ENCODE measurements around the gene SLC19A1. TPM values are rescaled to one million over a fixed set of nuclear protein-coding genes. Genes with fewer than 3 reads are reported as not detected.

SLC19A1 gene
- total RNA-seq, 1 donor from 2014 or later = 4.5 TPM

GRCh38 chr21:45538381-45539045, 3.7 kb downstream of the SLC19A1 start:
- no peak overlapping the region for H3K4me3 ChIP-seq (ENCODE audit: low read depth, low read length)
- DNase-seq (ENCODE audit: low read depth) (no peak), FAIRE-seq (no peak)

GRCh38 chr21:45537746-45538291, 4.4 kb downstream of the SLC19A1 start:
- TF ChIP-seq, protein P1, sequence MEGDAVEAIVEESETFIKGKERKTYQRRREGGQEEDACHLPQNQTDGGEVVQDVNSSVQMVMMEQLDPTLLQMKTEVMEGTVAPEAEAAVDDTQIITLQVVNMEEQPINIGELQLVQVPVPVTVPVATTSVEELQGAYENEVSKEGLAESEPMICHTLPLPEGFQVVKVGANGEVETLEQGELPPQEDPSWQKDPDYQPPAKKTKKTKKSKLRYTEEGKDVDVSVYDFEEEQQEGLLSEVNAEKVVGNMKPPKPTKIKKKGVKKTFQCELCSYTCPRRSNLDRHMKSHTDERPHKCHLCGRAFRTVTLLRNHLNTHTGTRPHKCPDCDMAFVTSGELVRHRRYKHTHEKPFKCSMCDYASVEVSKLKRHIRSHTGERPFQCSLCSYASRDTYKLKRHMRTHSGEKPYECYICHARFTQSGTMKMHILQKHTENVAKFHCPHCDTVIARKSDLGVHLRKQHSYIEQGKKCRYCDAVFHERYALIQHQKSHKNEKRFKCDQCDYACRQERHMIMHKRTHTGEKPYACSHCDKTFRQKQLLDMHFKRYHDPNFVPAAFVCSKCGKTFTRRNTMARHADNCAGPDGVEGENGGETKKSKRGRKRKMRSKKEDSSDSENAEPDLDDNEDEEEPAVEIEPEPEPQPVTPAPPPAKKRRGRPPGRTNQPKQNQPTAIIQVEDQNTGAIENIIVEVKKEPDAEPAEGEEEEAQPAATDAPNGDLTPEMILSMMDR (IDR thresholded peaks at IDR 0.05; ENCODE audit: insufficient read depth, low read length, severe bottlenecking) = no peak

More at GRCh38 chr21:45538381-45539045, 3.7 kb downstream of the SLC19A1 start:
- peaks cover 2% of the 10 kb centered on the region for H3K36me3 ChIP-seq (ENCODE audit: control insufficient read depth, insufficient read depth, low read length)
- TF ChIP-seq, protein P1 (IDR thresholded peaks at IDR 0.05; ENCODE audit: insufficient read depth, low read length, severe bottlenecking) = no peak
- H3K27me3 ChIP-seq (ENCODE audit: control insufficient read depth, insufficient read depth, low read length) = no peaks in the 10 kb centered on the region

GRCh38 chr21:45537111-45537745, 5.0 kb downstream of the SLC19A1 start:
- FAIRE-seq (no peak), DNase-seq (ENCODE audit: low read depth) (no peak)
- peaks cover 2% of the 10 kb centered on the region for H3K36me3 ChIP-seq (ENCODE audit: control insufficient read depth, insufficient read depth, low read length)
- no peak overlapping the region for H3K4me3 ChIP-seq (ENCODE audit: low read depth, low read length)
- TF ChIP-seq, protein P1 (IDR thresholded peaks at IDR 0.05; ENCODE audit: insufficient read depth, low read length, severe bottlenecking) = no peak
- no peaks in the 10 kb centered on the region for H3K27me3 ChIP-seq (ENCODE audit: control insufficient read depth, insufficient read depth, low read length)

More at GRCh38 chr21:45537746-45538291, 4.4 kb downstream of the SLC19A1 start:
- no peak for FAIRE-seq
- Histone ChIP-seq H3K27me3 (ENCODE audit: control insufficient read depth, insufficient read depth, low read length) (no peaks in the 10 kb centered on the region), H3K4me3 (ENCODE audit: low read depth, low read length) (no peak overlapping the region), H3K36me3 (ENCODE audit: control insufficient read depth, insufficient read depth, low read length) (peaks cover 2% of the 10 kb centered on the region)
- no peak for DNase-seq (ENCODE audit: low read depth)

GRCh38 chr21:45536301-45537081, 5.7 kb downstream of the SLC19A1 start:
- FAIRE-seq (no peak), DNase-seq (ENCODE audit: low read depth) (no peak)
- Histone ChIP-seq H3K27me3 (ENCODE audit: control insufficient read depth, insufficient read depth, low read length) (no peaks in the 10 kb centered on the region), H3K36me3 (ENCODE audit: control insufficient read depth, insufficient read depth, low read length) (peaks cover 5% of the 10 kb centered on the region), H3K4me3 (ENCODE audit: low read depth, low read length) (no peak overlapping the region)
- TF ChIP-seq, protein P1 (IDR thresholded peaks at IDR 0.05; ENCODE audit: insufficient read depth, low read length, severe bottlenecking) = no peak

DNA sequence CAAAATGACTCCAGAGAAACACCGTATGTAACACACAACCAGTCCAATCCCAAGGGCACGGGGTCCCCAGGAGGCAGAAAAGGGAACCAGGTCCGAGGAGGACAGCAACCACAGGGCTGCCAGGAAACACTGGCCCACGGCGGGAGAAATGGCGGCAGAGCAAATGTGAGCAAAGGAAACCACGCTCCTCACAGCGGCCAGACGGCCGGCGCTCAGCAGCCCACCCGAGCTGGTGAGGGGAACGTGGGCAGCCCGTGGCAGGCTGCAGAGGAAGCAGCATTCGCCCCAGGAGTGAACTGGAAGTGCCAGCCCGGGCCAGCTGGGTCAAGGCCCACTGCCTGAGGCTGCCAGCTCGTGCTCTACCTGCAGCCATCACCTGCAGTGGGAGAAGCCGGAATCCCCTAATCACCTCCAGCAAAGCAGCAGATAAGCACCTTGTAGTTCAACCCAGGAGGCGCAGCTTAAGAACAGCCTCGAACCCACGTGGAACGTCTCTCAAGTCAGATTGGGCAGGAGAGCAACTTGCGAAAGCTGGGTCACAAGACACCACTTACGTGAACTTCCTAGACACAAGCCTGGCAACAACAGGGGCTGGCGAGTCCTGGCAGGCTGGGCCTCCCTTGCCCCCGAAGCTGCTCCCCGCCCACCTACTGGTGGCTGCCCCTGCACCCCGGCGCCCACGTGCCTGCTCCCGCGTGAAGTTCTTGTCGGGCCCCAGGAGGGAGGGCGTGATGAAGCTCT, 6.7 kb downstream of the SLC19A1 start:
- Histone ChIP-seq H3K27me3 (ENCODE audit: control insufficient read depth, insufficient read depth, low read length) (no peaks in the 10 kb centered on the region), H3K4me3 (ENCODE audit: low read depth, low read length) (no peak overlapping the region), H3K36me3 (ENCODE audit: control insufficient read depth, insufficient read depth, low read length) (peaks cover 5% of the 10 kb centered on the region)
- DNase-seq (ENCODE audit: low read depth) = no peak
- no peak for FAIRE-seq
- TF ChIP-seq, protein P1 (IDR thresholded peaks at IDR 0.05; ENCODE audit: insufficient read depth, low read length, severe bottlenecking) = no peak

Data from bronchial epithelial cell (primary cell).